ENCODE data around the gene RNF31.

The RNF31 gene

DNA sequence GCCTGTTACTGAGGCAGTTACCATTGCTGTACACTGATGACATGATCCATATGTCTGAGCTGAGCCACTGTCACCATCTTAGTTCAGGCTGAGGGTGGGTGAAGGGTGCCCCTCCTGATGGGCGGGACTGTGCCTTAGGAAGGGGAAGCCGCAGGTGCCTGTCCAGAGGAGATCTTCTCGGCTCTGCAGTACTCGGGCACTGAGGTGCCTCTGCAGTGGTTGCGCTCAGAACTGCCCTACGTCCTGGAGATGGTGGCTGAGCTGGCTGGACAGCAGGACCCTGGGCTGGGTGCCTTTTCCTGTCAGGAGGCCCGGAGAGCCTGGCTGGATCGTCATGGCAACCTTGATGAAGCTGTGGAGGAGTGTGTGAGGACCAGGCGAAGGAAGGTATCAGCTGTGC lies 3.7 kb downstream of the RNF31 start:
- H3K9me3 ChIP-seq (ENCODE audit: control insufficient read depth, insufficient read depth, low read length) = no peaks in the 10 kb centered on the region
- no peak overlapping the region for H3K9ac ChIP-seq (ENCODE audit: low read depth, low read length)
- peaks cover 6% of the 10 kb centered on the region; the same call in 1 of the 2 replicates for H3K4me1 ChIP-seq (ENCODE audit: insufficient read depth, low read length)
- H3K36me3 ChIP-seq (ENCODE audit: insufficient read depth, low read length) = peaks cover 15% of the 10 kb centered on the region

DNA sequence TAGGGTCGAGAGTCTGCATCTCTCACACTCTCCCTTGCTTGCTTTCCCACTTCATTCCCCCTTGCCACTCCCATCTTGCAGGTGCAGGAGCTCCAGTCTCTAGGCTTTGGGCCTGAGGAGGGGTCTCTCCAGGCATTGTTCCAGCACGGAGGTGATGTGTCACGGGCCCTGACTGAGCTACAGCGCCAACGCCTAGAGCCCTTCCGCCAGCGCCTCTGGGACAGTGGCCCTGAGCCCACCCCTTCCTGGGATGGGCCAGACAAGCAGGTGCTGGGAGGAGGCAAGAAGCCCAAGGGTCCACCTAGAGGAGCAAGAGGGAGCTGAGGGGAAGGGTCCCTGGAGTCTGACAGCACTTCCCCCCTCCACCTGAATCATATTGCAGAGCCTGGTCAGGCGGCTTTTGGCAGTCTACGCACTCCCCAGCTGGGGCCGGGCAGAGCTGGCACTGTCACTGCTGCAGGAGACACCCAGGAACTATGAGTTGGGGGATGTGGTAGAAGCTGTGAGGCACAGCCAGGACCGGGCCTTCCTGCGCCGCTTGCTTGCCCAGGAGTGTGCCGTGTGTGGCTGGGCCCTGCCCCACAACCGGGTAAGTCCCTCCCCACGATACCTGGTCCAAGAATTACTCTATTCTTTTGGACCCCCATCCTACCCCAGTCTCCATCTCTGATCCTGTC lies 4.2 kb downstream of the RNF31 start:
- Histone ChIP-seq H3K36me3 (ENCODE audit: insufficient read depth, low read length) (peaks cover 15% of the 10 kb centered on the region), H3K4me1 (ENCODE audit: insufficient read depth, low read length) (peaks cover 6% of the 10 kb centered on the region; the same call in 1 of the 2 replicates), H3K9me3 (ENCODE audit: control insufficient read depth, insufficient read depth, low read length) (no peaks in the 10 kb centered on the region), H3K9ac (ENCODE audit: low read depth, low read length) (no peak overlapping the region)

DNA sequence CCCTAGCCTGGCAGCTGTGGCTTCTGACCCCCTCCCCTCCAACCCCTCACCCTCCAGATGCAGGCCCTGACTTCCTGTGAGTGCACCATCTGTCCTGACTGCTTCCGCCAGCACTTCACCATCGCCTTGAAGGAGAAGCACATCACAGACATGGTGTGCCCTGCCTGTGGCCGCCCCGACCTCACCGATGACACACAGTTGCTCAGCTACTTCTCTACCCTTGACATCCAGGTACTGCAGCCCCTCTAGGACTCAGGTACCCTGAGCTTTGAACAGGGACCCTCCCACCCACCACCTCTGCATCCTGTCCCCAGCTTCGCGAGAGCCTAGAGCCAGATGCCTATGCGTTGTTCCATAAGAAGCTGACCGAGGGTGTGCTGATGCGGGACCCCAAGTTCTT lies 7.8 kb downstream of the RNF31 start:
- no peaks in the 10 kb centered on the region for H3K9me3 ChIP-seq (ENCODE audit: control insufficient read depth, insufficient read depth, low read length)
- H3K4me1 ChIP-seq (ENCODE audit: insufficient read depth, low read length) = no peaks in the 10 kb centered on the region
- H3K36me3 ChIP-seq (ENCODE audit: insufficient read depth, low read length) = peaks cover 27% of the 10 kb centered on the region
- H3K9ac ChIP-seq (ENCODE audit: low read depth, low read length) = no peak overlapping the region

DNA sequence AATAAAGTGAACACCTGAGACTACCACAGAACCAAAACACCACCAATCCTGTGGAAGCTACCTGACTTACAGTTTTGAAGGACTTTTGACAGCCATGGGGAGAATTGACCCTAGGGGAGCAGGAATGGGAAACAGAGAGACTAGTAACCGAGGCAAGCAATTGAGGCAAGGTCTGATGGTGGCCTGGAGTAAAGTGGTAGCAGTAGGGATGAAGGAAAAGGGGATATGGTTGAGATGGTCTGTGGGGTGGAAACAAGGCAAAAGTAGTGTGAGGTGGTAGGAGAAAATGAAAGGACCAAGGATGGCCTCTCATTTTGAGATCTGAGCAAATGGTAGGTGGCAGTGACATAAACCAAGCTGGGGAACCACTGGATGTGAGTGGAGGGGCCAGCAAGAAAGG lies 9.5 kb downstream of the RNF31 start:
- Histone ChIP-seq H3K4me1 (ENCODE audit: insufficient read depth, low read length) (peaks cover 3% of the 10 kb centered on the region; the same call in 1 of the 2 replicates), H3K9ac (ENCODE audit: low read depth, low read length) (no peak overlapping the region), H3K9me3 (ENCODE audit: control insufficient read depth, insufficient read depth, low read length) (no peaks in the 10 kb centered on the region), H3K36me3 (ENCODE audit: insufficient read depth, low read length) (peaks cover 25% of the 10 kb centered on the region)

DNA sequence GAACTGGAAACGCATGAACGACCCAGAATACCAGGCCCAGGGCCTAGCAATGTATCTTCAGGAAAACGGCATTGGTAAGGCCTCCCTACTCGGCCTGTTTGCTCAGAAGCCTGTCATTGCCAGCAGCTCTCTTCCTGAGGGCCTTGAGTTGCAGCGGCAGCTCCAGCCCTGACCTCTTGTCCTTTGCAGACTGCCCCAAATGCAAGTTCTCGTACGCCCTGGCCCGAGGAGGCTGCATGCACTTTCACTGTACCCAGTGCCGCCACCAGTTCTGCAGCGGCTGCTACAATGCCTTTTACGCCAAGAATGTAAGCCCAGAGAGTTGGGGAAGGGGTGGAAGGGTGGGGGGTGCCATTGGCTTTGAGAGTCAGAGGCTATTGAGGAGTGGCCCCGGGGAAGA lies 10.0 kb downstream of the RNF31 start:
- H3K36me3 ChIP-seq (ENCODE audit: insufficient read depth, low read length) = peaks cover 24% of the 10 kb centered on the region
- H3K9ac ChIP-seq (ENCODE audit: low read depth, low read length) = no peak overlapping the region
- no peaks in the 10 kb centered on the region for H3K9me3 ChIP-seq (ENCODE audit: control insufficient read depth, insufficient read depth, low read length)
- peaks cover 5% of the 10 kb centered on the region; the same call in 1 of the 2 replicates for H3K4me1 ChIP-seq (ENCODE audit: insufficient read depth, low read length)

DNA sequence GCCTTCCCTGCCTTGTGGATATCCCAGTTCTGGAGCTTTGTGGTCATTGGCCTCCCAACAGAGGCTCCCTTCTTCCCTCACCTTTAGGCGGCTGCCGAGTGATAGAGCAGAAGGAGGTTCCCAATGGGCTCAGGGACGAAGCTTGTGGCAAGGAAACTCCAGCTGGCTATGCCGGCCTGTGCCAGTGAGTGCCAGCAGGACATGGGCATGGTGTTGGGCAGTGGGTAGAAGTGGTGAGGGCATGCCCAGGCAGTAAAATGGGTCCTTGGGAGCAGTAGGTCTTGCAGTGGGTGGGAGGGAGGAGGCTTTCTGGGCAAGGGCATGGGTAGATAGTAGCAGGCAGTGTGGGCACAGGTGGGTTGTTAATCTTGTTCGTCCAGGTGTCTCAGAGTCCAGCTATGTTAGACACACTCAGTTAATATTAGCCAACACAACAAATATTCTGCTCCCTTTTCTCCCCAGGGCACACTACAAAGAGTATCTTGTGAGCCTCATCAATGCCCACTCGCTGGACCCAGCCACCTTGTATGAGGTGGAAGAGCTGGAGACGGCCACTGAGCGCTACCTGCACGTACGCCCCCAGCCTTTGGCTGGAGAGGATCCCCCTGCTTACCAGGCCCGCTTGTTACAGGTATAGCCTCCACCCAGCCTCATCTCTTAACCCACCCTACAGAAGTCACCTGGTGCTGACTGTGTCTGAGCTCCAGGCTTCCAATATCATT lies 12.6 kb downstream of the RNF31 start:
- H3K36me3 ChIP-seq (ENCODE audit: insufficient read depth, low read length) = peaks cover 20% of the 10 kb centered on the region
- H3K9me3 ChIP-seq (ENCODE audit: control insufficient read depth, insufficient read depth, low read length) = no peaks in the 10 kb centered on the region
- H3K9ac ChIP-seq (ENCODE audit: low read depth, low read length) = no peak overlapping the region
- peaks cover 5% of the 10 kb centered on the region; the same call in 1 of the 2 replicates for H3K4me1 ChIP-seq (ENCODE audit: insufficient read depth, low read length)

DNA sequence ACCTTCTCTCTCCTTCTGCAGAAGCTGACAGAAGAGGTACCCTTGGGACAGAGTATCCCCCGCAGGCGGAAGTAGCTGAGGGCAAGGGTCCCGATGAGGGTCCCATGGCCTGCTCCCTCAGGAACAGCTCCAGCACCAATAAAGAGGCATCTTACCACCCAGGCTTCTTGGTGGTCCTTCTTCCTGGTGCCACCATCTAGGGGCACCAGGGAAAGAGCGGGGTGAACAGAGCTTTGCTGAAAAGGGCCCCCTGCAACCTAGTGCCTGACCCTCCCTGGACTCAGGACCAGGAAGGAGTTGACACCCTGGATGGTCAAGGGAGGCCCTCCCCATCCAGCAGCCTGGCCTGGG lies 13.2 kb downstream of the RNF31 start:
- peaks cover 20% of the 10 kb centered on the region for H3K36me3 ChIP-seq (ENCODE audit: insufficient read depth, low read length)
- H3K9me3 ChIP-seq (ENCODE audit: control insufficient read depth, insufficient read depth, low read length) = no peaks in the 10 kb centered on the region
- peaks cover 5% of the 10 kb centered on the region; the same call in 1 of the 2 replicates for H3K4me1 ChIP-seq (ENCODE audit: insufficient read depth, low read length)
- H3K9ac ChIP-seq (ENCODE audit: low read depth, low read length) = no peak overlapping the region

DNA sequence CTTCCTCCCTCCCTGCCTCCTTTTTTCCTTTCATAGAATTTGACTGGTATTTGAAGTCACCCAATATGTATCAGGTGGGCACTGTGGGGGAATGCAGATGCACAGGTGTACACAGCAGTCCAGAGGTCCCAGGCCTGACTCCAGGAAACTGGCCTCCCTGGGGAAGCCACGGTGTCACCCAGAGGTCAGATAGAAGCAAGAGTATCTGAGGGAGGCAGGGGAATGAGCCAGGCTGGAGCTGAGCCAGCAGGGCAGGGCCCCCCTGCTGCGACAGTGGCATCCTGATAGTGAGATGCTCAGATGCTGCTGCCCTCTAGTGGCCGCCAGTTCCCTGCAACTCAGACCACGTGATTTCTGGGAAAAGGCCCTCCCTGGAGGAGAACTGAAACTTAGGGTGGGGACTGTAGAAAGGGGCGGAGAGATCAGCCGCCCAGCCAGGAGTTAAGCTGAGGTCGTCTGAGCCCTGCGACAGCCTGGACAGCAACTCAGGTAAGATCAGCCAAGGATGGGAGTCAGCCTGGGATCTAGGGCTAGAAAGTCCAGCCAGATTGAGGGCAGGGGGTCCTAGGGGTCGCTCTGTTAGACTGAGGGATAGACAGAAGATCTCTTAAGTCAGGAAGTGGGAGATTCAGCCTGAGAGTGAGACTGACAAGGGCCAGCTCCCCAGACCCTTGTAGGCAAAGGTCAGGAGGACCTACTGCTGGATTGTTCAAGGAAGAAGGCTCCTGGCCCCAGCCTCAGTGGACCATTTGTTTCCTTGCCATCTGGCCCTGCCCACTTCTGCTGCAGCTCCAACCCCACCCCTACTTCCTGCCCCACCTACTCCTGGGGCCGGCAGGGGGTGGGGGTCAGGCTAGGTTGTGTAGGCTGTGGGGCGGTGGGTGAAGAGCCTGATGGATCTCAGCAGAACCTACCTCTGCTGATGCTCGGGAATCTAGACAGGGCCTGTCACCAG lies 13.8 kb downstream of the RNF31 start, which contains the start of gene IRF9:
TSS of gene IRF9 (plus strand) at position 416 of the 955 bp plus-strand sequence. CDS start 880 bp downstream, outside the sequence.
- H3K9ac ChIP-seq (ENCODE audit: low read depth, low read length) = peak within 1 kb of the TSS; percentile 49
- H3K36me3 ChIP-seq (ENCODE audit: insufficient read depth, low read length) = peaks cover 16% of the 10 kb centered on the region
- no peaks in the 10 kb centered on the region for H3K9me3 ChIP-seq (ENCODE audit: control insufficient read depth, insufficient read depth, low read length)
- H3K4me1 ChIP-seq (ENCODE audit: insufficient read depth, low read length) = peaks cover 5% of the 10 kb centered on the region; the same call in 1 of the 2 replicates

DNA sequence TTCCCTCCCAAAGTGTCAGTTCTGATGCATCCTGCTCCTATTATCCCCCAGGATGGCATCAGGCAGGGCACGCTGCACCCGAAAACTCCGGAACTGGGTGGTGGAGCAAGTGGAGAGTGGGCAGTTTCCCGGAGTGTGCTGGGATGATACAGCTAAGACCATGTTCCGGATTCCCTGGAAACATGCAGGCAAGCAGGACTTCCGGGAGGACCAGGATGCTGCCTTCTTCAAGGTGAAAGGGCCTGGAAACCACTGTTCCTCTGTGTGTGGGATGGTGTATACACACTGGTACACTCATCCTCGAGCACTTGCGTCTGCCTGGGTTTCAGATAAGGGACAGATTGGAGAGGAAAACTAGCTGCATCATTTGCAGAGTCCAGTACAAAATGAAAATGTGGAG lies 14.8 kb downstream of the RNF31 start:
- peaks cover 5% of the 10 kb centered on the region; the same call in 1 of the 2 replicates for H3K4me1 ChIP-seq (ENCODE audit: insufficient read depth, low read length)
- no peak overlapping the region for H3K9ac ChIP-seq (ENCODE audit: low read depth, low read length)
- no peaks in the 10 kb centered on the region for H3K9me3 ChIP-seq (ENCODE audit: control insufficient read depth, insufficient read depth, low read length)
- peaks cover 13% of the 10 kb centered on the region for H3K36me3 ChIP-seq (ENCODE audit: insufficient read depth, low read length)

DNA sequence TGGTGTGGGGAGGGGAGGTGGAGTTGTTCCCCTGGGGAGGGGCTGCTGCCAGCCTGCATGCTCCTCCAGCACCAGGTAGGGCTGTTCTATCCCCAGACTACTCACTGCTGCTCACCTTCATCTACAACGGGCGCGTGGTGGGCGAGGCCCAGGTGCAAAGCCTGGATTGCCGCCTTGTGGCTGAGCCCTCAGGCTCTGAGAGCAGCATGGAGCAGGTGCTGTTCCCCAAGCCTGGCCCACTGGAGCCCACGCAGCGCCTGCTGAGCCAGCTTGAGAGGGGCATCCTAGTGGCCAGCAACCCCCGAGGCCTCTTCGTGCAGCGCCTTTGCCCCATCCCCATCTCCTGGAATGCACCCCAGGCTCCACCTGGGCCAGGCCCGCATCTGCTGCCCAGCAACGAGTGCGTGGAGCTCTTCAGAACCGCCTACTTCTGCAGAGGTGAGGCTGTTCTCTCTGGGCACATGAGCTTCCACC lies 17.3 kb downstream of the RNF31 start:
- Histone ChIP-seq H3K9ac (ENCODE audit: low read depth, low read length) (no peak overlapping the region), H3K4me1 (ENCODE audit: insufficient read depth, low read length) (peaks cover 5% of the 10 kb centered on the region; the same call in 1 of the 2 replicates), H3K9me3 (ENCODE audit: control insufficient read depth, insufficient read depth, low read length) (no peaks in the 10 kb centered on the region), H3K36me3 (ENCODE audit: insufficient read depth, low read length) (peaks cover 3% of the 10 kb centered on the region)

DNA sequence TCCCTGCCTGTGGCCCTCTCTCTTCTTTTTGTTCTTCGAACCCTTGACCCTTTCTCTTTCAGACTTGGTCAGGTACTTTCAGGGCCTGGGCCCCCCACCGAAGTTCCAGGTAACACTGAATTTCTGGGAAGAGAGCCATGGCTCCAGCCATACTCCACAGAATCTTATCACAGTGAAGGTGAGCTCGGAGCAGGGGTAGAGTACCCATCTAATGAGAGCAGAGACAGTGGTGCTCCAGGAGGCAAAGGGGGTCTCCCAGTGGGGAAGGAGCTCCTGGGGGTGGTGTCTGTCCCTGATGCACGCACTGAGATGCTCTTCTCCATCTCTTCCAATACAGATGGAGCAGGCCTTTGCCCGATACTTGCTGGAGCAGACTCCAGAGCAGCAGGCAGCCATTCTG lies 18.5 kb downstream of the RNF31 start:
- H3K36me3 ChIP-seq (ENCODE audit: insufficient read depth, low read length) = no peaks in the 10 kb centered on the region; the same call in none of the 2 replicates
- peaks cover 5% of the 10 kb centered on the region; the same call in 1 of the 2 replicates for H3K4me1 ChIP-seq (ENCODE audit: insufficient read depth, low read length)
- H3K9ac ChIP-seq (ENCODE audit: low read depth, low read length) = no peak overlapping the region
- H3K9me3 ChIP-seq (ENCODE audit: control insufficient read depth, insufficient read depth, low read length) = no peaks in the 10 kb centered on the region

DNA sequence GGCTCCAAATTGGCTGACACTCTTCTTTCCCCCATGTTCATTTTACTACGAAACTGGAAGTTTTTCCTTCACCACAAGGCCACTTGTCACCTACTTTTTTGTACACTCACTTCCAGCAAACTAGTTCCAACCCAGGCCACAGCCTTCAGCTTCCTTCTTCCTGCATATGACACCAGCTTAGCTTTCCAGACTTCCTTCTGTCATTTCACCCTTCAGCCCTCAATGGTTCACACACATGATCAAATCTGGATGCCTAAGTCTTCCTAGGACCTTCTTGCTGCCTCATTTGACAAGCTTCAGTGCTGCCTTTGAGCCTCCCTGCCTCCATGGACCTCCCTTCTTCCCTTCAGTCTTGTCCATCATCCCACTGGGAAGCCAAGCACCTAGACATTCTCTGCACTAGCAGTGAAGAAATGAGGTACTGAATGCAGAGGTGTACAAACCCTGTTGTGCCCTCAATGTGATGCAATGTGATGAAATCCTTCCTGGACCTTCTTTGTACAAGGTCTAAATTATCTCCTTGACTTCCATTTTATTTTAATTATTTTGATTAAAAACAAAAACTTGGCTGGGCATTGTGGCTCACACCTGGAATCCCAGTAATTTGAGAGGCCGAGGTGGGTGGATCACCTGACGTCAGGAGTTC lies 20.3 kb downstream of the RNF31 start:
- H3K9ac ChIP-seq (ENCODE audit: low read depth, low read length) = no peak overlapping the region
- no peaks in the 10 kb centered on the region; the same call in none of the 2 replicates for H3K36me3 ChIP-seq (ENCODE audit: insufficient read depth, low read length)

DNA sequence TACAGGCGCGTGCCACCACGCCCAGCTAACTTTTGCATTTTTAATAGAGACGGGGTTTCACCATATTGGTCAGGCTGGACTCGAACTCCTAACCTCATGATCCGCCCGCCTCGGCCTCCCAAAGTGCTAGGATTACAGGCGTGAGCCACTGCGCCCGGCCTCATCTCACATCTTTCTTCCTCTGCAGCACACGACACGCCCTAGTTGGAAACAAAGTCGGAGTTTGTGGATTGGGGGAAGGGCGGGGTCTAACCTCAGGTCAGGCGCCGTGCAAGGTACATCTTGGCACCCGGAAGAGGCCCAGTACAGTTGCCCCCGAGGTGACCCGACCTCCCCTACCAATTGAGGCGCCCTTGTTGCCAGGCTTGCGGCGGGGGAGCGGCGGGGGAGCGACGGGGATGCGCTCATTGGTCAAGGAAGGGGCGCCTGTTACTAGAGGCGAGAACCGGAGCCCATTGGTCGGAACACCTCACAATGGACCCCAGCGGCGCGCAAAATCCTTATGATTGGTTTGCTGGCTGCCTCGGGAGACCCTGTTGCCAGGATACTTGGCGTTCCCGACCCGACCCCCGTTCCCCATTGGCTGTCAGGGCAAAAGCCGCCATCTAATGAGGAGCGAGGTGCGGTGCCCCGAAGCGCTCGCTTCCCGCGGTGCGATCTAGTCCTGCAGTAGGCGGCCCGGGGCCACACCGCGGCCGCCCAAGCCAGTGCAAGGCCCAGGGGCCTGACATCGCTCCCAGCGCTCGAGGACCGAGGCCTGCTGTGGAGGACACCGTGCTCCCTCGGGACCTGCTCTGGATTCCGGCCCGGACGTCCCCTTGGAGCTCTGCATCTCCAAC lies 24.3 kb downstream of the RNF31 start, which contains the start of gene REC8:
TSS of gene REC8 (plus strand) at position 659 of the 839 bp plus-strand sequence. CDS start 473 bp downstream, outside the sequence.
- peak within 1 kb of the TSS; percentile 69 for H3K9ac ChIP-seq (ENCODE audit: low read depth, low read length)
- H3K4me1 ChIP-seq (ENCODE audit: insufficient read depth, low read length) = no peaks in the 10 kb centered on the region
- no peaks in the 10 kb centered on the region for H3K9me3 ChIP-seq (ENCODE audit: control insufficient read depth, insufficient read depth, low read length)
- H3K36me3 ChIP-seq (ENCODE audit: insufficient read depth, low read length) = no peaks in the 10 kb centered on the region

More for the DNA sequence above, 20.3 kb downstream of the RNF31 start:
- Histone ChIP-seq H3K4me1 (ENCODE audit: insufficient read depth, low read length) (no peaks in the 10 kb centered on the region), H3K9me3 (ENCODE audit: control insufficient read depth, insufficient read depth, low read length) (no peaks in the 10 kb centered on the region)
